Measurements from ENCODE around the gene CNTROB. TPM values are rescaled to one million over a fixed set of nuclear protein-coding genes. Genes with fewer than 3 reads are reported as not detected.

Gene CNTROB
- total and polyA plus RNA-seq, 12 donors, result 11.8 to 85.2 (median 19.2) TPM

DNA sequence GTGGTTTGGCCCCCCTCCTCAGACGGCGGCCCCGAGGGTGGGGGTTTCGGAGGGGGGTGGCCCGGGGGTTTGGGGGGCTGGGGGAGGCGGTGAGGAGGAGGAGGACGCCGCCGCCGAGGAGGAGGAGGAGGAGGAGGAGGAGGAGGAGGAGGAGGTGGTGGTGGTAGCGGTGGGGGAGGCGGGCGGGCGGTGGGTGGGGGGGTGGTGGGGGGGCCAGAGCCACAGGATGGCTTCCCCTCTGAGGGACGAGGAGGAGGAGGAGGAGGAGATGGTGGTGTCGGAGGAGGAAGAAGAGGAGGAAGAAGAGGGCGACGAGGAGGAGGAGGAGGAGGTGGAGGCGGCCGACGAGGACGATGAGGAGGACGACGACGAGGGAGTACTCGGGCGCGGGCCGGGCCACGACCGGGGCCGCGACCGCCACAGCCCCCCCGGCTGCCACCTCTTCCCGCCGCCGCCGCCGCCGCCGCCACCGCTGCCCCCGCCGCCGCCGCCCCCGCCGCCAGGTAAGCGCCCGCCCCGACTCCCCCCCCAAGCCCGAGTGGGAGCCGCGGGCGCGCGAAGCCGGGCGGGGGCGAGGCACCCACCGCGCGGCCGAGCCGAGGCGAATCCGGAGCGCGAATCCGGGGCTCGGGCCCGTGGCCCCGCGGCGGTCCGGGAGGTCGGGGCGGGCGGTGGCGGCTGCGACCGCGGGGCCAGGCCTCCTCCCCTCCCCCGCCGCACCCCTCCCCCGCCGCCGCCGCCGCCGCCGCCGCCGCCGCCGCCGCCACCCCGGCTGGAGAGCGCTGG lies 47.2 kb upstream of the CNTROB start:
- Histone ChIP-seq H3K4me1 (replicated peaks in 1 of 2) (peaks cover 38 to 63% of the 10 kb centered on the region in 2 donors), H3K27me3 (no peaks in the 10 kb centered on the region), H3K36me3 (replicated peaks in 1 of 2) (peaks cover 0 to 10% of the 10 kb centered on the region in 2 donors), H3K4me3 (peak overlapping the region in 2 of 4 donors; percentile 89 to 97), H3K9me3 (replicated peaks in 1 of 3) (no peaks in the 10 kb centered on the region), H3K27ac (peak overlapping the region in 4 of 5 donors; percentile 89 to 93 (median 90))
- 0 to 5% (median 3%) methylated on average over 22 to 91 of the region's 100 CpGs for WGBS, 4 donors
- intact Hi-C loops (cut with DNase I), result no loop called here
- TF ChIP-seq POLR2A (IDR thresholded peaks at IDR 0.05), result no peak
- TF ChIP-seq, protein P1, sequence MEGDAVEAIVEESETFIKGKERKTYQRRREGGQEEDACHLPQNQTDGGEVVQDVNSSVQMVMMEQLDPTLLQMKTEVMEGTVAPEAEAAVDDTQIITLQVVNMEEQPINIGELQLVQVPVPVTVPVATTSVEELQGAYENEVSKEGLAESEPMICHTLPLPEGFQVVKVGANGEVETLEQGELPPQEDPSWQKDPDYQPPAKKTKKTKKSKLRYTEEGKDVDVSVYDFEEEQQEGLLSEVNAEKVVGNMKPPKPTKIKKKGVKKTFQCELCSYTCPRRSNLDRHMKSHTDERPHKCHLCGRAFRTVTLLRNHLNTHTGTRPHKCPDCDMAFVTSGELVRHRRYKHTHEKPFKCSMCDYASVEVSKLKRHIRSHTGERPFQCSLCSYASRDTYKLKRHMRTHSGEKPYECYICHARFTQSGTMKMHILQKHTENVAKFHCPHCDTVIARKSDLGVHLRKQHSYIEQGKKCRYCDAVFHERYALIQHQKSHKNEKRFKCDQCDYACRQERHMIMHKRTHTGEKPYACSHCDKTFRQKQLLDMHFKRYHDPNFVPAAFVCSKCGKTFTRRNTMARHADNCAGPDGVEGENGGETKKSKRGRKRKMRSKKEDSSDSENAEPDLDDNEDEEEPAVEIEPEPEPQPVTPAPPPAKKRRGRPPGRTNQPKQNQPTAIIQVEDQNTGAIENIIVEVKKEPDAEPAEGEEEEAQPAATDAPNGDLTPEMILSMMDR (IDR thresholded peaks at IDR 0.05), result no peak
- DNase-seq, result peak in 3 of 7 donors; percentile 10 to 41 (median 27)

DNA sequence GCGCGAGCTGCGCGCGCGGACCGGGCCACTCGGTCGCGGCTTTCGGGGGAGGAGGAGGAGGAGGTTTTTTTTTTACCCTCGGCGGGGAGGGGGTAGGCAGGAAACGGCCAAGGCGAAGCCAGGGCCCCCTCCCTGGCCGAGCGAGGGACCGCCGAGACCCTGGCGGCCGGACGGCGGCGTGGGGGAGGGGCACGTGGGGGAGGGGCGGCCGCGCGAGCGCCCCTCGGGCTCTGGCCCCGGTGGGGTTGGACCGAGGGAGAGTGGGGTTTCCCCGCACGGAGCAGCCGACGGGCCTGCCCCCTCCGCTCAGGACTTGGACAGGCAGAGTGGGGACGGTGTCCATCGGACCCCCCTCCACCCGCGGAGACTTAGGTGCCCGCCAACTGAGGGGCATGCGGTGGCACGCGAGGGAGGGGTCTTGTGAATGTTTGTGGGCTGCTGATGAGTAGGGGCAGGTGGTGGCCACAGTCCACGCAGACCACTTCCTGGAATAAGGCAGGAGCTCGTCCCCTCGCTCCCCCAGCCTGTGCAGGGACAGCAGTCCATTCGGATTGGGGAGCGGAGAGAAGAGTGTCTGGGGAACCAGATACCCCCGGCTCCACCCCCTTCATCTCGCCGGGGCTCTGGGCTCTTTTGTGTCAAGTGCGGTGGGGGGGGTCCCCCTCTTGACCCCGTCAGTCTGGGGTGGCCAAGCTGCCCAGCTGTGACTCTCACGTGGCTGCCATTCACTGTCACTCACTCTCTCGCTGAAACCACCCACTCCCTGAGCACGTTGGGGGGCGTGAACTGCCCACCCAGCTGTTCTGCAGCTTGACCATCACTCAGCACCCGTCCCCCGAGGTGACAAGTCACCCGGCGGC lies 46.4 kb upstream of the CNTROB start:
- H3K9me3 ChIP-seq (replicated peaks in 1 of 3), result no peaks in the 10 kb centered on the region
- H3K36me3 ChIP-seq (replicated peaks in 1 of 2), result peaks cover 0 to 9% of the 10 kb centered on the region in 2 donors
- 0 to 2% (median 1%) methylated on average over 3 to 53 of the region's 64 CpGs for WGBS, 4 donors
- intact Hi-C loops (cut with DNase I), result no loop called here
- H3K27ac ChIP-seq, result peak overlapping the region; percentile 35 to 93 (median 90)
- H3K4me1 ChIP-seq (replicated peaks in 1 of 2), result peaks cover 38 to 61% of the 10 kb centered on the region in 2 donors
- peak overlapping the region; percentile 13 to 97 (median 56) for H3K4me3 ChIP-seq
- TF ChIP-seq, protein P1 (IDR thresholded peaks at IDR 0.05), result no peak
- TF ChIP-seq POLR2A (IDR thresholded peaks at IDR 0.05), result peak in 1 of 2 donors; percentile 33
- H3K27me3 ChIP-seq, result no peaks in the 10 kb centered on the region
- peak; percentile 47 to 77 (median 59) for DNase-seq

DNA sequence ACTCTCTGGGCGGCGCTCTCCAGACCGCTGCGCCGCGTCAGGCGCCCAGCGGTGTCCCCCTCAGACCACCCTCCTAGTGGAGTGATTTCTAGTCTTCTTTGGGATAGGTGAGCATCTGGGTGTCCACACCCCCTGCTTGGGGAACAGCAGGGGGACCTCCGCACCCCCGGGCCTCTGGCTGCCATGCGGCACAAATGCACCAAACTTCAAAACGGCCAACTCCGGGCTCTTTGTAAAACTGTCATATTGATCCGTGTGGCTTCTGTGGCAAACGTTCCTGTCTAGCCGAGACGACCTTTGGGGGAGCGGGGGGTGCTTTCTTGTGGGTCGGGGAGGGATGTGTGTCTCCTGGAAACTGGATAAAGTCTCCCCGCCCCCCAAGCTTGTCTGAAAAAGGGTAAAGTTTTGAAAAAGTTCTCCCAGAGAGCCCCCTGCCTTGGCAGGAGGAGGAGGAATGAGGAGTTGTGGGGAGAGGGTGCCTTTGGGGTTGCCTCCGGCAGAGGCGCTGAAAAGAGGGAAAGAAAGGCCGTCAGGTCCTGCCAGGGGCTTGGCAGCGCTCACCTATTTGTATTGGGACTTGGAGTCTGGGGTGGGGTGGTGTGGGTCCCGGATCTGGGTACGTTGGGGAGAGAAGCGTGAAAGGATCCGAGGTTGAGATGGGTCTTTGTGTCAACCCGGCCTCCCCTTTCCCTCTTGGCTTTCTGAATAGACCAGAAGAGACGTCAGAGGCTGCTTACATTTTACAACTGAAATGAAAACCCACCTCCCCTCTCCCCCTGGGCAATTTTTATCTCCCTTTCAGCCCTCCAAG lies 45.6 kb upstream of the CNTROB start:
- 1% methylated on average over 23 to 30 of the region's 30 CpGs for WGBS, 4 donors
- intact Hi-C loops (cut with DNase I), result no loop called here
- DNase-seq, result peak; percentile 26 to 69 (median 46)
- H3K4me3 ChIP-seq, result peak overlapping the region in 3 of 4 donors; percentile 13 to 97 (median 89)
- peak in 1 of 2 donors; percentile 13 for TF ChIP-seq POLR2A (IDR thresholded peaks at IDR 0.05)
- TF ChIP-seq, protein P1 (IDR thresholded peaks at IDR 0.05), result no peak
- H3K36me3 ChIP-seq (replicated peaks in 1 of 2), result peaks cover 0 to 12% of the 10 kb centered on the region in 2 donors
- H3K4me1 ChIP-seq (replicated peaks in 1 of 2), result peaks cover 38 to 61% of the 10 kb centered on the region in 2 donors
- H3K27ac ChIP-seq, result peak overlapping the region; percentile 35 to 93 (median 90)
- no peaks in the 10 kb centered on the region for H3K9me3 ChIP-seq (replicated peaks in 1 of 3)
- H3K27me3 ChIP-seq, result no peaks in the 10 kb centered on the region

All from adrenal gland (tissue), 12 donors.